WERI-Rb-1 (cell line): ENCODE results near the gene MED10.

ENCODE experiments used
- DNase-seq: peaks from one replicate; pipeline ENCODE4 v3.0.0-alpha.2; 2020
- H3K27ac ChIP-seq: fragments of 250-450 bp; sonication (Bioruptor Pico); 2 replicates; pipeline ENCODE4 v1.5.1; 2020; ENCODE audit warnings: mild to moderate bottlenecking, moderate library complexity
- H3K27me3 ChIP-seq: fragments of 250-450 bp; sonication (Bioruptor Pico); 2 replicates; pipeline ENCODE4 v1.5.1; 2021; ENCODE audit warnings: mild to moderate bottlenecking, low read depth, moderate library complexity; ENCODE audit not compliant: insufficient read depth, severe bottlenecking
- H3K36me3 ChIP-seq: fragments of 250-450 bp; sonication (Bioruptor Pico); 2 replicates; pipeline ENCODE4 v1.5.1; 2020; ENCODE audit warnings: mild to moderate bottlenecking, moderate library complexity
- H3K4me3 ChIP-seq: 2 replicates; pipeline ENCODE4 v1.5.1; 2011; ENCODE audit warnings: low read depth, mild to moderate bottlenecking, control low read depth, low read length
- H3K9me3 ChIP-seq: fragments of 250-450 bp; sonication (Bioruptor Pico); 2 replicates; pipeline ENCODE4 v1.5.1; 2021; ENCODE audit warnings: mild to moderate bottlenecking, moderate library complexity; ENCODE audit not compliant: severe bottlenecking
- TF ChIP-seq, protein P1 (sequence below): IDR thresholded peaks from 2 replicates; pipeline ENCODE4 v1.5.1; 2011; ENCODE audit warnings: low read depth, mild to moderate bottlenecking, control low read depth, inconsistent platforms, low read length

MED10 gene, protein sequence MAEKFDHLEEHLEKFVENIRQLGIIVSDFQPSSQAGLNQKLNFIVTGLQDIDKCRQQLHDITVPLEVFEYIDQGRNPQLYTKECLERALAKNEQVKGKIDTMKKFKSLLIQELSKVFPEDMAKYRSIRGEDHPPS

GRCh38 chr5:6377905-6378765 is at the start of gene MED10:
MED10 (minus strand) TSS chr5:6378547; CDS start chr5:6378483, 64 bp downstream.
- Histone ChIP-seq H3K27me3 (no peaks in the 10 kb centered on the region), H3K9me3 (no peaks in the 10 kb centered on the region), H3K4me3 (peak within 1 kb of the TSS; percentile 52), H3K27ac (peak within 1 kb of the TSS; percentile 48), H3K36me3 (peaks cover 39% of the 10 kb centered on the region)
- DNase-seq = peak; percentile 98
- TF ChIP-seq, protein P1, sequence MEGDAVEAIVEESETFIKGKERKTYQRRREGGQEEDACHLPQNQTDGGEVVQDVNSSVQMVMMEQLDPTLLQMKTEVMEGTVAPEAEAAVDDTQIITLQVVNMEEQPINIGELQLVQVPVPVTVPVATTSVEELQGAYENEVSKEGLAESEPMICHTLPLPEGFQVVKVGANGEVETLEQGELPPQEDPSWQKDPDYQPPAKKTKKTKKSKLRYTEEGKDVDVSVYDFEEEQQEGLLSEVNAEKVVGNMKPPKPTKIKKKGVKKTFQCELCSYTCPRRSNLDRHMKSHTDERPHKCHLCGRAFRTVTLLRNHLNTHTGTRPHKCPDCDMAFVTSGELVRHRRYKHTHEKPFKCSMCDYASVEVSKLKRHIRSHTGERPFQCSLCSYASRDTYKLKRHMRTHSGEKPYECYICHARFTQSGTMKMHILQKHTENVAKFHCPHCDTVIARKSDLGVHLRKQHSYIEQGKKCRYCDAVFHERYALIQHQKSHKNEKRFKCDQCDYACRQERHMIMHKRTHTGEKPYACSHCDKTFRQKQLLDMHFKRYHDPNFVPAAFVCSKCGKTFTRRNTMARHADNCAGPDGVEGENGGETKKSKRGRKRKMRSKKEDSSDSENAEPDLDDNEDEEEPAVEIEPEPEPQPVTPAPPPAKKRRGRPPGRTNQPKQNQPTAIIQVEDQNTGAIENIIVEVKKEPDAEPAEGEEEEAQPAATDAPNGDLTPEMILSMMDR = no peak

- TF ChIP-seq, protein P1 = no peak
- Histone ChIP-seq H3K36me3 (no peaks in the 10 kb centered on the region), H3K4me3 (no peak overlapping the region), H3K27ac (no peak overlapping the region), H3K27me3 (peaks cover 78% of the 10 kb centered on the region), H3K9me3 (no peaks in the 10 kb centered on the region)
- DNase-seq = no peak
Measured at GRCh38 chr5:6427694-6428093, 49.3 kb upstream of the MED10 start.

DNA sequence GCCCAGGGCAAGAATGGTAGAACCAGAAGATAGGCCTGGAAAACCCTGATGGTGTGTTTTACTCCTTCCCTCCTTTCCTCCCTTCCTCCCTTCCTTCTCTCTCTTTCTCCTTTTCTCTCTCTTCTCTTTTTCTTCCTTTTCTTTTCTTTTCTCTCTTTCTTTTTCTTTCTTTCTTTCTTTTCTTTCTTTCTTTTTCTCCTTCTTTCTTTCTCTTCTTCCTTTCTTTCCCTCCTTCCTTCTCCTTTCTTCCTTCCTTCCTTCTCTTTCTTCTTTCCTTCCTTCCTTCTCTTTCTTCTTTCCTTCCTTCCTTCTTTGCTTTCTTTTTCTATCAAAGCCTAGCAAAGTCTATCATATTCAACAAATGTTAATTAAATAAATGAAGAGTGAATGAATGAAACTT is 46.4 kb upstream of the MED10 start:
- Histone ChIP-seq H3K36me3 (no peaks in the 10 kb centered on the region), H3K4me3 (no peak overlapping the region), H3K9me3 (no peaks in the 10 kb centered on the region), H3K27ac (no peak overlapping the region), H3K27me3 (peaks cover 60% of the 10 kb centered on the region)
- TF ChIP-seq, protein P1 = no peak
- no peak for DNase-seq

DNA sequence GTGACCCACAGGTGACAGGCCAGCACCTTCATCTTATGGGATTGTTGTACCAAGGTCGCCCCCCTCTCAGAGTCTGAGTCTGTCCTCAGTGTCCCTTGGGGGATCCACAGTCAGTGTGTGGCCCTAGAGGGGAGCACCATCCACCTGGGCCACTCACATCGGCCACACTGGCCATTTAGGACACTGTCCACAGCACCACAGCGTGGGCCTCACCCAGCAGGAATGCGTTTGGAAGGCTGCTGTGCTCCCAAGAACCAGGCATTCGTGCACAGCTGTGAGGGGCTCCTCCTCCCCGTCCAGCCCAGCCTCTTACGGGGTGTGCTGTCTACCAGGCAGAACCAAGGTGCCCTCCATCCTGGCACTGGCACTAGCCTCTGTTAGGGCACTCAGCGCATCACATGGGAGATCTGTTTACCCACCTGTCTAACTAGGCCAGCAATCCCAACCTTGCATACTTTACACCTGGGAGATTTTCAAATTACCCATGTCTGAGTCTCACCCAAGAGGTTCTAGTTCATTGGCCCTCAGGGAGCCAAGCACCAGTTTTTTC is 45.8 kb upstream of the MED10 start:
- Histone ChIP-seq H3K27me3 (peaks cover 55% of the 10 kb centered on the region), H3K36me3 (no peaks in the 10 kb centered on the region), H3K4me3 (no peak overlapping the region), H3K27ac (no peak overlapping the region), H3K9me3 (no peaks in the 10 kb centered on the region)
- TF ChIP-seq, protein P1 = no peak
- no peak for DNase-seq

DNA sequence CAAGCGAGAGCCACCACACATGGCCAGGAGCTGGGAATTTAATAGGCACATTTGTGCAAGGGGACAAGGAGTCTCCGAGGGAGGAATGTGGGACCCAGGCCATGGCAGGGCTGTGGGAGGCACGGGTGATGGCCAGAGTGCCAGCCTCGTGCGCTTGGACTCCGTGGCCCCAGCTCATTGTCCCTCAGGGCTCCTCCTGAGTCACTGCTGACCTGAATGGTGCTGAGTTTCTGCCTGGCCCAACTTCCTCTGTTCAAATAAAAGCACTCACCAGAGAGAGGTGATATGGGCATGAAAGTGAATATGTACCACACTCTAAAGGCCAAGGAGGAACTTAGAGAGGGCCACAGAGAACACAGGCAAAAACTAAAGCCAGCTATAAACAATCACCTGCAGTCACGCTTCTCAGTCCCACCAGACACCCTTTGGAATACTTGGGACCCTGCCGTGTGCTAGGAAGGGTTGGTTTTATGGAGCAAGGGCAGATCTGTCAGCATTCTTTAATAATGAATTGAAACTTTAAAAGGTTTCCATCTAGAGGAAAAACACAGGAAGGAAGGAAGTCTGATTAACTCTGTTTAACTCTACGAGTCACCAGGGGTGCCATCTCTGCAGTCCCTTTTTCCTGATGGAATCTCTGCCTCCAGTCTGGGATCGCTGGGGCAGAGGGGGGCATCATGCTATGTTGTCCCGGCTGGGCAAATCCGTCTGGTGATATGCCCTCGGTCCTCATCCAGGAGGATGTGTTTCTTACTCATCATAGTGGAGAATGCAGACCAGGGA is 45.2 kb upstream of the MED10 start:
- no peaks in the 10 kb centered on the region for H3K9me3 ChIP-seq
- H3K27me3 ChIP-seq = peaks cover 53% of the 10 kb centered on the region
- TF ChIP-seq, protein P1 = no peak

More for the DNA sequence above, 45.2 kb upstream of the MED10 start:
- no peak for DNase-seq
- Histone ChIP-seq H3K36me3 (no peaks in the 10 kb centered on the region), H3K27ac (no peak overlapping the region), H3K4me3 (no peak overlapping the region)
